LNCAP (cell line): ENCODE data around the gene RSU1.

Experiments used
- CTCF ChIP-seq: fragments of 450-650 bp; IDR thresholded peaks from 2 replicates; pipeline ENCODE4 v1.5.1; 2017; ENCODE audit warnings: mild to moderate bottlenecking

RSU1 gene

GRCh38 chr10:16843252-16843870 lies 26.1 kb upstream of the RSU1 start:
- peak; percentile 50 for TF ChIP-seq CTCF

- no peak for TF ChIP-seq CTCF
Measured at GRCh38 chr10:16835228-16835627, 18.0 kb upstream of the RSU1 start.

- no peak for TF ChIP-seq CTCF
Measured at GRCh38 chr10:16832351-16833080, 15.3 kb upstream of the RSU1 start.

- TF ChIP-seq CTCF = no peak
Measured at GRCh38 chr10:16828701-16829175, 11.5 kb upstream of the RSU1 start.

GRCh38 chr10:16828114-16828568 lies 10.9 kb upstream of the RSU1 start:
- peak; percentile 49; the same call in 1 of the 2 replicates for TF ChIP-seq CTCF

- no peak for TF ChIP-seq CTCF
Measured at GRCh38 chr10:16822726-16823360, 5.6 kb upstream of the RSU1 start.

- TF ChIP-seq CTCF = no peak
Measured at GRCh38 chr10:16822027-16822426, 4.8 kb upstream of the RSU1 start.
